RWPE2 (cell line): ENCODE data around the gene CACNG4.

Experiments used
- ATAC-seq: fragments of 200-7000 bp; cut with Tn5 transposase; 3 replicates; pipeline ENCODE4 v1.9.1; 2021; ENCODE audit warnings: low read depth
- DNase-seq: peaks from one replicate; pipeline ENCODE4 v3.0.0-alpha.2; 2020; ENCODE audit warnings: low spot score
- H3K27ac ChIP-seq: fragments of 450-650 bp; 2 replicates; pipeline ENCODE4 v1.5.1; 2017; ENCODE audit warnings: mild to moderate bottlenecking; ENCODE audit not compliant: poor library complexity, severe bottlenecking
- H3K27me3 ChIP-seq: fragments of 250-450 bp; sonication (Bioruptor Pico); 2 replicates; pipeline ENCODE4 v1.5.1; 2021; ENCODE audit warnings: mild to moderate bottlenecking, moderate library complexity; ENCODE audit not compliant: insufficient read depth, poor library complexity, severe bottlenecking
- H3K36me3 ChIP-seq: fragments of 250-450 bp; sonication (Bioruptor Pico); 2 replicates; pipeline ENCODE4 v1.5.1; 2020; ENCODE audit warnings: low read depth, mild to moderate bottlenecking, moderate library complexity
- H3K4me1 ChIP-seq: fragments of 250-450 bp; sonication (Bioruptor Pico); 2 replicates; pipeline ENCODE4 v1.5.1; 2021; ENCODE audit warnings: mild to moderate bottlenecking, moderate library complexity; ENCODE audit not compliant: insufficient read depth, poor library complexity, severe bottlenecking
- H3K4me3 ChIP-seq: fragments of 250-450 bp; sonication (Bioruptor Pico); 2 replicates; pipeline ENCODE4 v1.5.1; 2021; ENCODE audit warnings: mild to moderate bottlenecking, moderate library complexity; ENCODE audit not compliant: severe bottlenecking
- H3K9me3 ChIP-seq: fragments of 250-450 bp; sonication (Bioruptor Pico); 2 replicates; pipeline ENCODE4 v1.5.1; 2021; ENCODE audit warnings: mild to moderate bottlenecking, moderate library complexity; ENCODE audit not compliant: severe bottlenecking
- TF ChIP-seq, protein P1 (sequence below): fragments of 450-650 bp; IDR thresholded peaks from one replicate; pipeline ENCODE4 v1.5.1; 2017; ENCODE audit warnings: mild to moderate bottlenecking, moderate library complexity; ENCODE audit not compliant: poor library complexity, severe bottlenecking

The CACNG4 gene

DNA sequence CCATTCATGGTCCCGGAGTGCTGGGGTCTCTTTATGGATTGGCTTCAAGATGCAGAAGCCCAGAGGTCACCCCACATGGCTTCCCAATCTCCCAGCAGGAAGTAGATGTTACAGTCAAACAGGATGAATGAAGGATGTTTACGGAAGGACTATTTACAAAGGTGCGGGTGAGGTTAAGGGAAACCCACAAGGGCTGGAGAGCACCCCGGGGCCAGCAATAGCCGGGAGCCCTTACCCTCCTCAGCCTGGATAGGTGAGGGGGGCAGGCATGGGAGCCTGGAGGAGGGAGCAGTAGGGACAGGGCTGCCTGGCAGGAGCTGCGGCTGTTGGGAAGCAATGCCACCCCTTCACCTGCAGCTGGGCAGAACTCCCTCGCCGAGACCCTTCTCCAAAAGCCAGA, 55.3 kb downstream of the CACNG4 start:
- DNase-seq = no peak
- no peaks in the 10 kb centered on the region for H3K4me1 ChIP-seq
- ATAC-seq = no peak
- TF ChIP-seq, protein P1, sequence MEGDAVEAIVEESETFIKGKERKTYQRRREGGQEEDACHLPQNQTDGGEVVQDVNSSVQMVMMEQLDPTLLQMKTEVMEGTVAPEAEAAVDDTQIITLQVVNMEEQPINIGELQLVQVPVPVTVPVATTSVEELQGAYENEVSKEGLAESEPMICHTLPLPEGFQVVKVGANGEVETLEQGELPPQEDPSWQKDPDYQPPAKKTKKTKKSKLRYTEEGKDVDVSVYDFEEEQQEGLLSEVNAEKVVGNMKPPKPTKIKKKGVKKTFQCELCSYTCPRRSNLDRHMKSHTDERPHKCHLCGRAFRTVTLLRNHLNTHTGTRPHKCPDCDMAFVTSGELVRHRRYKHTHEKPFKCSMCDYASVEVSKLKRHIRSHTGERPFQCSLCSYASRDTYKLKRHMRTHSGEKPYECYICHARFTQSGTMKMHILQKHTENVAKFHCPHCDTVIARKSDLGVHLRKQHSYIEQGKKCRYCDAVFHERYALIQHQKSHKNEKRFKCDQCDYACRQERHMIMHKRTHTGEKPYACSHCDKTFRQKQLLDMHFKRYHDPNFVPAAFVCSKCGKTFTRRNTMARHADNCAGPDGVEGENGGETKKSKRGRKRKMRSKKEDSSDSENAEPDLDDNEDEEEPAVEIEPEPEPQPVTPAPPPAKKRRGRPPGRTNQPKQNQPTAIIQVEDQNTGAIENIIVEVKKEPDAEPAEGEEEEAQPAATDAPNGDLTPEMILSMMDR = no peak
- no peaks in the 10 kb centered on the region for H3K9me3 ChIP-seq
- no peak overlapping the region for H3K27ac ChIP-seq
- no peaks in the 10 kb centered on the region for H3K36me3 ChIP-seq
- H3K4me3 ChIP-seq = no peak overlapping the region
- no peaks in the 10 kb centered on the region for H3K27me3 ChIP-seq

DNA sequence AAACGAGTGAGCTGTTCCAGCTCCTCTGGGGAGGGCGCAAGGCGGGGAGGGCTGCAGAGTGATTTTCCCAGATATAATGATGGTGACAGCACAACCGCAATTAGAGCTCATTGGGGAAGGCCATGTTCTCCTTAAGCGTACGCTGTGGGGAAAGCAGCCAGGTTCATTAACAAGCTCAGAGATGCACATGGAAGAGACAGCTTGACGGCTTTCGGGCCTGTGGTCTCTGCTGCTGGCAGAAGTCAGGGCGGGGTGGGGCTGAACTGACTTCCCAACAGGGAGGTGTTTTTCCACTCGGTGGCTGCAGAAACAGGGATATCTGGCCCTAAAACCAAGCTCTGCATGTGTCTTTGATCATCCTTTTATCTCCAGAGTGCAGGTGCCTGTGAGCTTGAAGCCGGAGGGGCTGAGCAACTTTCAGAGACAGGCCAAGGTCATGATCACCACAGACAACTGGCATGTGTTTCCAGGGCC, 55.8 kb downstream of the CACNG4 start:
- no peak for ATAC-seq
- no peak for DNase-seq
- Histone ChIP-seq H3K27ac (no peak overlapping the region), H3K36me3 (no peaks in the 10 kb centered on the region), H3K4me3 (no peak overlapping the region), H3K4me1 (peaks cover 2% of the 10 kb centered on the region), H3K9me3 (no peaks in the 10 kb centered on the region), H3K27me3 (no peaks in the 10 kb centered on the region)
- TF ChIP-seq, protein P1 = no peak

DNA sequence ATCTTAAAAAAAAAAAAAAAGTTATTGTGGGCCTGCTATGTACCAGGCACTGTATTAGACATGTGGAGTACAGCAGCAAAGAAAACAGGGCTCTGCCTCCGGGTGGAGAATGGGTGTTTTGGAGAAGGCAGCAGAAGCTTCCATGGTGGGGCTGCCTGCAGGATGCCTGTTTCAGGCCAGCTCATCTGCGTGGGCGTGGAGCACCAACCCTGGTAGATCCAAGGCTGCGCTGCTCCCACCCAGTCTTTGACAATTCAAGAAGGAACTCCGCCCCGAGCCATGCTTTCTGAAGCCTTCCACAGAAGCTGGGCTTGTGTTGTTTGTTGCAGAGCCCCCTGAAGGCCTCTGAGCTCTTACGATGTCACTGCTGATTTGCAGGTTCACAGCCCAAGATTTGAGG, 56.7 kb downstream of the CACNG4 start:
- Histone ChIP-seq H3K27ac (no peak overlapping the region), H3K27me3 (no peaks in the 10 kb centered on the region), H3K9me3 (no peaks in the 10 kb centered on the region), H3K4me3 (no peak overlapping the region), H3K36me3 (no peaks in the 10 kb centered on the region), H3K4me1 (peaks cover 4% of the 10 kb centered on the region)
- DNase-seq = no peak
- ATAC-seq = no peak
- TF ChIP-seq, protein P1 = no peak

DNA sequence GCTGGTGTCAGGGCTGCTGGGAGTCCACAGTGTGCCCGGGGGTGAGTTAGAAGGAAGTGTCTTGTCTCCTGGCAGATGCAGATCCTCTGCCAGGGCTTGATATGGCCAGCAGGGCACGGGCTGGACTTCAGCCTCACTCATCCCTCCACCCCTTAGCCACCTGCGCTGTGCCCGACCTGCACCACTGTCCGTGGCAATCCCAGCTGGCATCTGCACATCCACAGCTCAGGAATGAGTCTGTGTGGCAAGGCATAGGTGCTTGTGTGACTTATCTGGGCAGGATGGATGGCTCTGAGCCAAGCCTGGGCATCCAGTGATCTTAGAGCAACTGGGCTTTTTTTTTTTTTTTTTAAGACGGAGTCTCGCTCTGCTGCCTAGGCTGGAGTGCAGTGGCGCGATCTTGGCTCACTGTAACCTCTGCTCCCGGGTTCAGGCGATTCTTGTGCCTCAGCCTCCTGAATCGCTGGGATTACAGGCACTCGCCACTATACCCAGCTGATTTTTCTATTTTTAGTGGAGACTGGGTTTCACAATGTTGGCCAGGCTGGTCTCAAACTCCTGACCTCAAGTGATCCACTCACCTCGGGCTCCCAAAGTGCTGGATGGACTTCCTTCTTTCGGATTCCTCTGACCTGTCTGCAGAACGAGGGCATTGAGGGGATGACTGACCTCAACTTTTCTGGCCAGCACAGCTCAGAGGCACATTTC, 57.4 kb downstream of the CACNG4 start:
- Histone ChIP-seq H3K9me3 (no peaks in the 10 kb centered on the region), H3K27me3 (no peaks in the 10 kb centered on the region), H3K27ac (no peak overlapping the region), H3K36me3 (no peaks in the 10 kb centered on the region), H3K4me3 (no peak overlapping the region), H3K4me1 (peaks cover 4% of the 10 kb centered on the region)
- TF ChIP-seq, protein P1 = no peak
- DNase-seq (no peak), ATAC-seq (no peak)

DNA sequence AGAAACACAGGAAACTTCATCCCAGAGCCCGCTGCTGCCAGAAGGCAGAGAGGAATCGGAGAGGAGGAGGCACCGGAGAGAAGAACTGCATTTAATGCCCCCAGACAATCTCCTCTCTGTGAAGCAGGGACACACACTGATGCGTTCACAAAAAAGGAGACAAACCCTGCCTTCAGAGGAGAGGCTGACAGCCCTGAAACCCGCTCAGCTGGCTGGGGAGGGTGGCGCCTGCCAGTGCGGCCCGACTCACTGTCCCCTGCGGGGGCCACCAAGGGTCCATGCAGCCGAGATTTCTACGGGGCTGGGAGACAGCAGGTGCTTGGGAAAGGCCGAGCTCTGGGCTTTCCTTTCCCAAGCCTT, 57.9 kb downstream of the CACNG4 start:
- Histone ChIP-seq H3K27me3 (no peaks in the 10 kb centered on the region), H3K4me3 (no peak overlapping the region), H3K36me3 (no peaks in the 10 kb centered on the region), H3K4me1 (peaks cover 4% of the 10 kb centered on the region), H3K27ac (no peak overlapping the region), H3K9me3 (no peaks in the 10 kb centered on the region)
- no peak for ATAC-seq
- DNase-seq = no peak
- TF ChIP-seq, protein P1 = no peak
